T-helper 2 cell treated with Interferon-gamma antibody and Interleukin-4, amounts not matched to agents 100 ng/mL and 5 ng/mL, for 36 hours (primary cell): Measurements from ENCODE around the gene KRTDAP. TPM values are rescaled to one million over a fixed set of nuclear protein-coding genes. Genes with fewer than 3 reads are reported as not detected.

Experiments used
- intact Hi-C: fragments of 100-400 bp; cut with micrococcal nuclease; formaldehyde crosslinking; loops from one replicate; pipeline ENCODE4 v1.15.1; 2023
- total RNA-seq: library from RNA; stranded (reverse); gene quantifications from 2 replicates; pipeline ENCODE4 v1.2.3, GENCODE V29; 2022

Gene KRTDAP
- total RNA-seq, 1 donor from 2014 or later, result not detected

DNA sequence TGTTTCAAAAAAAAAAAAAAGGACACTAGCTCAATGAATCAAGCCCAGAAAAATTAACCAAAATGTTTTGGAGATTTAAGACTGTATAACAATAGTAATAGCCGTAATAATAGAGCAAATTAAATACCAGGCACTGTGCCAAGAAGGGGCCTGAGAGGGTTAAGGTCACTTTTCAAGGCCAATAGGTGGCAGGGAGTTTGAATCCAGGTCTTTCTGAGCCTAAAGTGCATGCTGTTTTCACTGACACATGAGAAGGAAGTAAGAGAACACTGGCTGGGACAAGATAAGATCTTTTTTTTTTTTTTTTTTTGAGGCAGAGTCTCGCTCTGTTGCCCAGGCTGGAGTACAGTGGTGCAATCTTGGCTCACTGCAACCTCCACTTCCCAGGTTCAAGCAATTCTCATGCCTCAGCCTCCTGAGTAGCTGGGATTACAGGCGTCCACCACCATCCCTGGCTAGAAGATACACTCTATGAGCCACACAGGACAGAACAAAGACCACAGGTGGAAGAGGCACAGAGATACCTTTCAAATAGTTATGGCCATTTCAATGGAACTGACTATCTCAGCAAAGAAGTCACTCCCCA, 34.6 kb downstream of the KRTDAP start:
- intact Hi-C loops, result no loop called here

DNA sequence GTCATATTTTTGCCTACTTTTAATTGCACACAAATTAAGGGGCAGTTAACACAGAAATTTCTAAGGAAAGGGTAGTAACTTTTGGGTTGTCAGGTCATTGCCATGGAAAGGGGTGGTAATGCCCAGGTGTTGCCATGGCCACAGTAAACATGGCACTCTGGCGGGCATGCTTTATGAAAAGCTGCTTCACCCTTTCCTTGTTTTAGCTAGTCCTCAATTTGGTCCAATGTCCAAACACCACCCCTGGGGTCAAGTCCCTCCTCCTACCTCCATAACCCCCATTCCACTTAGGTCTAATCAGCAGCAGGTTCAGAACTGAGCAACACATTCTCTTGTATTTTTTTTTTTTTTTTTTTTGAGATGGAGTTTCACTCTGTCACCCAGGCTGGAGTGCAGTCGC, 35.6 kb downstream of the KRTDAP start:
- intact Hi-C loops, result no loop called here

DNA sequence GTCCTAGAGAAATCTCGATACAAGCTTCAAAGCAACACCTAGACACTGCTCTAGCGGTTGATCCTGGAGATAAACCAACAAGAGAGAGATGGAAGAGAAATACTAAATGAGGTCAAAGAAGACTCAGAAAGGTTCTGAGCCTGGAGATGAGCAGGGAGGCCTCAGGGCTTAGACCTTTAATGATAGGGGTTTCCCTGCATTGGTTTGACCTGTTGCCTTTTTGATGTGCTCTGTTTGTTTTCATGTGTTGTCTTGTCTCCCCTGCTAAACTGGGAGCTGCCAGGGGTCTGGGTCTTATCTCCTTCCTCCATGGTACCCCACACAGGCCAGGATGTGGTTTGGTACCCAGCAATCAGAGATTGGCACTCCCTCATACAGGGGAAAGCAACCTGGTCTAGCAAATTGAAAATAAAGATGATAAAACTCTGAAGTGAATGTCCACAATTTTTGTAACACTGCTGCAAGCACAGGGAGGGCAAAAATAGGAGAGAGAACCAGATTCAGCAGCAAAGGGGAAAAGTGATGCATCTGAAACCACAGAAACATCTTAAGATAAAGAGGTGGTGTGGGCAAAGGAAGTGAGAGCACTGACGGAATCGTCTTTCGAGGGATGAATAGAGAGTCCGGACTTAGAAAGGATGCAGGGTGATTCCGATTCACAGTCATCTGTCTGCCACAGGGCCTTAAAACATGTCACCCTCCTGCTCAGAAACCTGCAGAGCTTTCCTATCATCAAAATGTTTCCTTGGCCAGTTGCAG, 38.7 kb downstream of the KRTDAP start:
- intact Hi-C loops, result loop anchor here (1.0 kb wide), 1 partner anchor 11 kb away; no protein-coding TSS in a partner anchor

DNA sequence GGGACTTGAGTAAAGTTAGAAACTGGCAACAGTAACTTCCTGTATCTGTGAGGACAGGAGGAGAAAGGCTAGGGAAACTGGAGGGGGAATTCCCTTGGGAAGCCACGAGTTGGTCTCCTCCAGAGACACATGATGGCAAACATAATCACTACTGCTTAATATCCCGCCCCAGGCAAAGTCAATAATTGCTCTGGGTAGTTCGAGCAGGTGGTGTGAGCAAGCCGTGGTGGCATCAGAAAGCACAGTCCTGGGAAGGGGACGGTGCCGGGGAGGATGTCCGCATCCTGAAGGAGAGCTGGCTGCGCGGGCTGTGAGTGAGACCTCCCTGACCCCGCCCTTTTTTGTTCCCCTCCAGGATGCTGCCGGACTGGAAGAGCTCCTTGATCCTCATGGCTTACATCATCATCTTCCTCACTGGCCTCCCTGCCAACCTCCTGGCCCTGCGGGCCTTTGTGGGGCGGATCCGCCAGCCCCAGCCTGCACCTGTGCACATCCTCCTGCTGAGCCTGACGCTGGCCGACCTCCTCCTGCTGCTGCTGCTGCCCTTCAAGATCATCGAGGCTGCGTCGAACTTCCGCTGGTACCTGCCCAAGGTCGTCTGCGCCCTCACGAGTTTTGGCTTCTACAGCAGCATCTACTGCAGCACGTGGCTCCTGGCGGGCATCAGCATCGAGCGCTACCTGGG, 40.8 kb downstream of the KRTDAP start:
- intact Hi-C loops, result no loop called here

DNA sequence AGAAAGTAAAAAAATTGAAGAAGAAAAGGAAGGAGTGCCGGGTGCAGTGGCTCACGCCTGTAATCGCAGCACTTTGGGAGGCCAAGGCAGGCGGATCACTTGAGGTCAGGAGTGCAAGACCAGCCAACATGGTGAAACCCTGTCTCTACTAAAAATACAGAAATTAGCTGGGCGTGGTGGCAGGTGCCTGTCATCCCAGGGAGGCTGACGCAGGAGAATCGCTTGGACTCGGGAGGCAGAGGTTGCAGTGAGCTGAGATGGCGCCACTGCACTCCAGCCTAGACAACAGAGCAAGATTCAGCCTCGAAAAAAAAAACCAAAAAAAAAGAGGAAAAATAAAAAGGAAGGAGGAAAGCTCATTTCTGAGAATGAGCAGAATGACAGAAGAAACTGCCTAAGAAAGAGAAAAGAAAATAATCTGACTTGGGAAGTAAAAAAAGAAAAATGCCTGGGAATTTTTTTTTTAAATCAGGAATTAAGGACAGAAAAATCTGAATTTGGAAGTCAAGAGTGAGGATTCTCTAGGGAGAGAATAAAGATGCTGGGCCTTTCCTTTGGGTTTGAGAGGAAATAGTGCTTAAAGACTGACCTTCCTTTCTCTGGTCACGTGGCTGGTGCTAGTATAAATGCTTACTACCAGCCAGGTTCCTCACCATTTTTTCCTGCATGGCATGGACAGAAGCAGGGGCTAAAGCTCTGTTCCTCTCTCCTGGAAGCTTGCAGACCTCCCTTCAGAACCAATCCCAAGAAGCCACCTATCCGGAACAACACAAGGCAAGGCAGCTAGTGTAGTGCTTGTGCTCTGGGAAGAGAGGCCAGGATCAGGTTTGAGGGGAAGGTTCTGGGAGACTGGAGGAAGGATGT, 42.4 kb downstream of the KRTDAP start, which contains the start of gene FFAR2:
TSS of gene FFAR2 (plus strand) at position 652 of the 864 bp plus-strand sequence. CDS start 1,458 bp downstream, outside the sequence.
- intact Hi-C loops, result no loop called here

DNA sequence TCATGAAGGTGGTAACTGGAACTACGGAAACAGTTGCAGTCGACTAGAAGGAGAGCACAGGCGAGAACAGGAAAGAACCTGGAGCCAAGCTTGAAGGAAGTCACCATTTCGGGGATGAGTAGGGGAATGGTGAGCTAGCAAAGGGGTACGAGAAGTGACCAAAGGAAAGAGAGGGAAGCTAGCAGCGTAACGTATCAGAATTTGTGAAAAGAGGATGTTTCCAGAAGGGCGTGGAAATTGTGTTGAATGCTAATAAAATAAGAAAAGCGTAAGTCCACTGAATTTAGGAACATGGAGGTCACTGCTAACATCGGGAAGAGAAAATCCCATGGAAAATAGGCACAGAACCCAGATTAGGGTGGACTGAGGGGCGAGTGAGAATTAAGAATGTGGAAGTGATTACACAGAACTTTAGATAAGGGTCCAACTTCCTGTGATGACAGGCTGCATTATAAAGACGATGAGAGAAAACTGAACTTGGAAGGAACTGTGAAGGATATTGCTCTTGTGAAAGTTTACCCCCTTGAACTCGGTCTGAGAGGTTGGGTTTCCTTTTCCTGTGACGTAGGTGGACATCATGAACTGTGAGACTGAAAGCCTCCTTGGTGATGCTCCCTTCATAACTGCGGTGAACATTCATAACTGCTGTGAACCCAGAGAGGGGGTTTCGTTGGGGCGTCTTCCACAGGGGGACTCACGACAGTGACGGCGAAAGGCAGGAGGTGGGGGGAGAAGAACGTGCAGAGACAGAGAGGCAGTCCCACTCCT, 44.3 kb downstream of the KRTDAP start:
- intact Hi-C loops, result no loop called here

DNA sequence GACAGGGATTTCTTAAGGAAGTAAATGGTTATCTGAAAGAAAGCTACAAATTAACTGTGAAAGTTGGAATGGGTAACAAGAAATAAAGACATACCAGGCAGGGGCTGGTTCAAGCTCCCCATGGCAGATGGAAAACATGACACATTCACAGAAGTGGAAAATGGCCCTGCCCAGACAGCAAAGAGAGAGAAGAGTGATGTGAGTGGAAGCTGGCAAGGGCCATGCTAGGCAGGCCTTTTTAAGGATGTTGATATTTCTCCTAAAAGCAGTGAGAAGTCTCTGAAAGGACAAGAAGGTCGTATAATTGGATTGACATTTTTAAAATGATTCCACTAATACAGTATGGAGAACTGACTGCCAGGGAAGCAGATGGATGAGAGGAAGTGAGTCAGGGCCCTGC, 45.5 kb downstream of the KRTDAP start:
- intact Hi-C loops, result no loop called here

DNA sequence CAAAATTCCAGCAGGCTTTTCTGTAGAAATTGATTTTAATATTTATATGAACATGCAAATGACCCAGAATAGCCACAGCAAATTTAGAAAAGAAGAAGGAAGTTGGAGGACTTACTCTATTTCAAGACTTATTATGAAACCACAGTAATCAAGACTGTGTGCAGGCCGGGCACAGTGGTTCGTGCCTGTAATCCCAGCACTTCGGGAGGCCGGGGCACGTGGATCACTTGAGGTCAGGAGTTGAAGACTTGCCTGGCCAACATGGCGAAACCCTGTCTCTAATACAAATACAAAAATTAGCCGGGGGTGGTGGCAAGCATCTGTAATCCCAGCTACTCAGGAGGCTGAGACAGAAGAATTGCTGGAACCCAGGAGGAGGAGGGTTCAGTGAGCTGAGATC, 48.2 kb downstream of the KRTDAP start:
- intact Hi-C loops, result no loop called here

DNA sequence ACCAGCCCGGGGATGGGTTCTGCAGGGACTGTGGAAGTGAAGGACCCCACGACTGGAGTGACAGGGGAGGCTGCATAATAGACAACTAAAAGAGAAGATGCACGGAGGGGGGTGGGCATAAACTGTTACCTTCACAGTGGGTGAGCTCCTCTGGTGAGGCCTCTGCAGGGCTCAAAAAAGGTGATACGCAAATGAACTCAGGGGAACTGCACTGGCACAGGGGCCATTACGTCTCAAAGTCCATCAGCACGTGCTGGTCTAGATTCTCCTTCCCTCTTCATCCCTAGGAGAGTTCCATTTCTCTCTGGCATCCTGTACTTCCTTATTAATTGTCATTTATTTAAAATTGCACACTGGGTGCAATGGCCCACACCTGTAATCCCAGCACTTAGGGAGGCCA, 50.3 kb downstream of the KRTDAP start:
- intact Hi-C loops, result no loop called here

DNA sequence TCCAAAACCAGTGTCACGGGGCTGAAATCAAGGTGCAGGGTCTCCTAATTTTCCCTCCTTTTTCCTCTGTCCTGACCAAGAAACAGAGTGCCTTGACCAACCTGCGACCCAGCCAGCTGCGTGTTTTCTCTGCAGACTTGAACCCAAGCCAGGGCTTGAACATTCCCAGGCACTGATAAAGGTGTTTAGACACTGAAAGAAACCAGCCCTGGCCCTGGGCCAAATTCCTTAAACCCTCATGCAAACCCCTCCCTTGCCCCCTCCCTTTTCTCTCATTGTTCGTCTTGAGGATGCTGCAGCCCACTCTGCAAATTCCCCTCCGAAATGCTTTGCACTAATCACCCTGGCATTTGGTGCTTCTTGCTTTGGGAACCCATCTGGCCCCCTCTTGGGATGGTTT, 51.7 kb downstream of the KRTDAP start:
- intact Hi-C loops, result no loop called here

DNA sequence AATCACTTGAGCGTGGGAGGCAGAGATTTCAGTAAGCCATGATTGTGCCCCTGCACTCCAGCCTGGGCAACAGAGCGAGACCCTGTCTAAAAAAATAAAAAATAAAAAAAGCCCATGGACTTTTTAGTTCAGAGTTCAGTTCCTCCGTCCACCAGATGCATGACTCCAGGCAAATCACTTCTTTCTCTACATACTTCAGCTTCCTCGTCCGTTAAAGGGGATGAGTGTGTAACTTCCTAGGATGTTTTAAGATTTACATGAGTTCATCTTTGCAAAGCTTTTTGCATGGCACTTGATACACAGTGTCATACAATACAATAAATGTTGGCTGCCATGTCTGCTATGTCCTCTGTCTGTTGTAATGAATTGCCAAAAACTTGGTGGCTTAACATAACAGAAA, 52.2 kb downstream of the KRTDAP start:
- intact Hi-C loops, result no loop called here

DNA sequence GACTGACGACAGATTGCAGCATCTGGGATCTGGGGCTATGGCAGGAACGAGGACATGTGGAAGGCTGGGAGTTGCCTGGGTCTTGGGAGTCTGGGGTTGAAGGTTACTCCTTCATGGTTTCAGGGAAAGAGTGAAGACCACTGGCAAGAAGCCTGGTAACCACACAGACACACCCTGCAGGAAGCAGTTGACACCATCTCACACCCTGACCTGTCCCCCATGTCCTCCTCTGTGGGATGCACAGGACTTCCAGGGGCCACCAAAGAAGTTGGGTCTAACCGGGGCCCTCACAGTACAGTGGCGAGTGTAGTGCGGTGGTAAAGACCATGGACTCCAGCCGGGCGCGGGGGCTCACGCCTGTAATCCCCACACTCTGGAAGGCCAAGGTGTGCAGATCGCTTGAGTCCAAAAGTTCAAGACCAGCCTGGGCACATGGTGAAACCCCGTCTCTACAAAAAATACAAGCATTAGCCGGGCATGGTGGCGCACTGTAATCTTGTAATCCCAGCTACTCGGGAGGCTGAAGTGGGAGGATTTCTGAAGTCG, 52.8 kb downstream of the KRTDAP start:
- intact Hi-C loops, result no loop called here

Other genes starting within 250 kb of the KRTDAP start
- 0.70 and 1.2 TPM in 2 replicates for gene LSR, start 241.5 kb downstream of the KRTDAP start, total RNA-seq
- 132 and 139 TPM in 2 replicates for gene USF2, start 221.5 kb downstream of the KRTDAP start, total RNA-seq
- gene HAMP, start 207.9 kb downstream of the KRTDAP start, total RNA-seq, result 0.36 and 0.39 TPM in 2 replicates
- 0.09 and 0.36 TPM in 2 replicates for gene MAG, start 198.3 kb downstream of the KRTDAP start, total RNA-seq
- gene CD22, start 161.3 kb downstream of the KRTDAP start, total RNA-seq, result 0.20 and 0.70 TPM in 2 replicates
- gene FFAR1, start 142.6 kb downstream of the KRTDAP start, total RNA-seq, result not detected in 2 replicates
- 0.16 TPM in 1 of 2 replicates, not detected in the other for gene FFAR3, start 132.0 kb downstream of the KRTDAP start, total RNA-seq
- gene GPR42, start 119.4 kb downstream of the KRTDAP start, total RNA-seq, result not detected in 2 replicates
- gene FFAR2, start 42.2 kb downstream of the KRTDAP start, total RNA-seq, result not detected in 2 replicates
- not detected in 2 replicates for gene DMKN, start 23.2 kb upstream of the KRTDAP start, total RNA-seq
- gene SBSN, start 37.8 kb upstream of the KRTDAP start, total RNA-seq, result not detected in 2 replicates
- gene GAPDHS, start 43.0 kb upstream of the KRTDAP start, total RNA-seq, result not detected in 2 replicates
- gene TMEM147, start 55.2 kb upstream of the KRTDAP start, total RNA-seq, result 54.8 and 58.6 TPM in 2 replicates
- gene ATP4A, start 73.2 kb upstream of the KRTDAP start, total RNA-seq, result not detected in 2 replicates
- not detected in 2 replicates for gene PMIS2, start 95.7 kb upstream of the KRTDAP start, total RNA-seq
- gene HAUS5, start 122.3 kb upstream of the KRTDAP start, total RNA-seq, result 41.6 and 47.4 TPM in 2 replicates
- gene RBM42, start 138.6 kb upstream of the KRTDAP start, total RNA-seq, result 96.5 and 109 TPM in 2 replicates
- 0.80 and 1.3 TPM in 2 replicates for gene ETV2, start 151.3 kb upstream of the KRTDAP start, total RNA-seq
- gene COX6B1, start 157.9 kb upstream of the KRTDAP start, total RNA-seq, result 489 and 495 TPM in 2 replicates
- gene UPK1A, start 176.1 kb upstream of the KRTDAP start, total RNA-seq, result 0.48 and 0.50 TPM in 2 replicates
- gene ZBTB32, start 214.1 kb upstream of the KRTDAP start, total RNA-seq, result 55.9 and 57.1 TPM in 2 replicates
- 60.0 and 62.6 TPM in 2 replicates for gene KMT2B, start 227.5 kb upstream of the KRTDAP start, total RNA-seq